Lung microvascular endothelial cell (primary cell): ENCODE measurements around the gene NUB1. TPM values are rescaled to one million over a fixed set of nuclear protein-coding genes. Genes with fewer than 3 reads are reported as not detected.
A peak's percentile ranks its signal among the peaks of the same experiment; 100 is the strongest.
"Not testable (repeated sequence)": the region's sequence is repeated elsewhere in the genome, so short reads cannot be mapped to it uniquely, and the experiment has no call there.

Experiments
- DNase-seq, 2 donors: peaks; one replicate each; pipeline versions ENCODE4 v3.0.0 to v3.0.0-alpha.2; 2010; ENCODE audit warnings: low read depth in 2 of 2
- total RNA-seq: library from RNA; depleted of rRNA; stranded (reverse); fragments of >200 nt; gene quantifications from 2 replicates; pipeline ENCODE4 v1.2.1, GENCODE V29; 2014

Gene NUB1, protein sequence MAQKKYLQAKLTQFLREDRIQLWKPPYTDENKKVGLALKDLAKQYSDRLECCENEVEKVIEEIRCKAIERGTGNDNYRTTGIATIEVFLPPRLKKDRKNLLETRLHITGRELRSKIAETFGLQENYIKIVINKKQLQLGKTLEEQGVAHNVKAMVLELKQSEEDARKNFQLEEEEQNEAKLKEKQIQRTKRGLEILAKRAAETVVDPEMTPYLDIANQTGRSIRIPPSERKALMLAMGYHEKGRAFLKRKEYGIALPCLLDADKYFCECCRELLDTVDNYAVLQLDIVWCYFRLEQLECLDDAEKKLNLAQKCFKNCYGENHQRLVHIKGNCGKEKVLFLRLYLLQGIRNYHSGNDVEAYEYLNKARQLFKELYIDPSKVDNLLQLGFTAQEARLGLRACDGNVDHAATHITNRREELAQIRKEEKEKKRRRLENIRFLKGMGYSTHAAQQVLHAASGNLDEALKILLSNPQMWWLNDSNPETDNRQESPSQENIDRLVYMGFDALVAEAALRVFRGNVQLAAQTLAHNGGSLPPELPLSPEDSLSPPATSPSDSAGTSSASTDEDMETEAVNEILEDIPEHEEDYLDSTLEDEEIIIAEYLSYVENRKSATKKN
- total RNA-seq, result 27.0 and 31.2 TPM in 2 replicates

DNA sequence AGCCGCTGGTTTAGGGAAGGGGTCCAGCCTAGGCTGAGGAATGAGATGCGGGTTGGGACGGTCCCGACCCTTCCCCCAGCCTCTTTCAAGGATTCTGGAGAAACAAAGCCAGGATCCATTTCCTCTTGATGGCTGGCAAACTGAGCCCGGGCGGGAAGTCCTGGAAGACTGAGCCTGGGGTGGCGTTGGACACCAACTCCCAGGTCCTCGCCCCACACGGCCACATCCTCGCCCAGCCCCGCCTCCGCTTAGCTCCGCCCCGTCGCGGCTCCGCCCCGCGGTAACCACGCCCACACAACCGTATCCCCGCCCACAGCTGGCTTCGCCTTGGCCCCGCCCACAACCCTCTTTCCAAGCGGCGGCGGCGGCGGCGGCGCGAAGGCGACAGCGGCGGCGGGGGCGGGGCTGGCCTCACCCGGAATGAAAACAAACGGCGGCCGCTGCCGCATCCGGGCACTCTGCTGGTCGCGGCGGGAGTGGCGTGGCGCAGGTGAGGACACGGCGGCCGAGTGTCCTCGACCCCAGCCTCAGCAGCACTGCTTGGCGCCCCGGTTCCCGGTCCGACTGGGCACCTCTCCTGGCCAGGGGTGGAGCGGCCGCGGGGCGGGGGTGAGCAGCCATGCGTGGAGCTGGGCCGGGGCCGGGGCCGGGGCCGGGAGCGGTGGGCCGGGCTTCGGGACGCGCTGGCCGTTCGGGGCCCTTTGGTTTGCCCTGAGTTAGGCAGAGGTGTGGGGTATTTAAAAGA lies at the start of gene NUB1:
Gene NUB1 (plus strand): TSS at position 456 of the 745 bp plus-strand sequence. CDS start 3,538 bp downstream, outside the sequence.
- peak; percentile 90 to 92 for DNase-seq

DNA sequence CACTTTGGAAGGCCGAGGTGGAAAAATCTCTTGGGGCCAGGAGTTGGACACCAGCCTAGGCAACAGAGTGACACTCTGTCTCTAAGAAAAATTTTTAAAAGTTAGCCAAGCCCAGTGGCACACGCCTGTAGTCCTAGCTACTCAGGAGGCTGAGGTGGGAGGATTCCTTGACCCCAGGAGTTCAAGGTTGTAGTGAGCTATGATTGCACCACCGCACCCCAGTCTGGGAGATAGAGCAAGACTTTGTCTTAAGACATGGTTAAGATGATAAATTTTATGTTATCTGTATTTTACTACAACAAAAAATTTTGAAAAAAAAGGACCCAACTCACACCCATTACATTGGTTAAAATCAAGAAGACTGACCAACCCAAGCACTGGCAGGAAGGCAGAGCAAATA lies 48.8 kb upstream of the NUB1 start:
- no peak for DNase-seq

- no peak for DNase-seq
These were observed 45.2 kb upstream of the NUB1 start for GRCh38 chr7:151296202-151296992.

DNA sequence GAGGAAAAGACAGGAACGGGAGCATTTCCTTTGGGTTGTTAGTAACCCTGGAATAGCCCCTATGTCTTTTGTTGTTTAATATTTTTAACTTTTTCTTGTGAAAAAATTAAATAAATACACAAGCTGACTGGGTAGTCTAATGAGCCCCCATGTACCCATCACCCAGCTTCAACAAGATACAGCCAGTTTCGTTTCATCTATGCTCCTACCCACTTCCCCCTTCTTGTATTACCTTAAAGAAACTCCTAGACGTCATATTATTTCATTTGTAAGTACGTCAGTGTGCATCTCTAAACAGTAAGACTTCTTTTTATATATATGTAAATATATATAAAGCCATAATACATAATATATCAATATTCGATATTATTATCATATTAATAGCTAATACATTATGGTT lies 42.8 kb upstream of the NUB1 start:
- no peak for DNase-seq

DNA sequence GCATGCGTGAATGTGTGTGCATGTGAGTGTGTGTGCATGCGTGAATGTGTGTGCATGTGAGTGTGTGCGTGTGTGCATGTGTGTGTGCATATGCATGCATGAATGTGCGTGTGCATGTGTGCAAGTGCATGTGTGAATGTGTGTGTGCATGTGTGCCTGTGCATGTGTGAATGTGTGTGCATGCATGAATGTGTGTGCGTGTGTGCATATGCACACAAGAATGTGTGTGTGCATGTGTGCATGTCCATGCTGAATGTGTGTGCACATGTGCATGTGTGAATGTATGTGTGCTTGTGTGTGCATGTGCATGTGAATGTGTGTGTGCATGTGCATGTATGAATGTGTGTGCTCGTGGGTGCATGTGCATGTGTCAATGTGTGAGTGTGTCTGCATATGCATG lies 42.1 kb upstream of the NUB1 start:
- no peak for DNase-seq

- DNase-seq, result no peak
These were observed 41.5 kb upstream of the NUB1 start for GRCh38 chr7:151299940-151300645.

DNA sequence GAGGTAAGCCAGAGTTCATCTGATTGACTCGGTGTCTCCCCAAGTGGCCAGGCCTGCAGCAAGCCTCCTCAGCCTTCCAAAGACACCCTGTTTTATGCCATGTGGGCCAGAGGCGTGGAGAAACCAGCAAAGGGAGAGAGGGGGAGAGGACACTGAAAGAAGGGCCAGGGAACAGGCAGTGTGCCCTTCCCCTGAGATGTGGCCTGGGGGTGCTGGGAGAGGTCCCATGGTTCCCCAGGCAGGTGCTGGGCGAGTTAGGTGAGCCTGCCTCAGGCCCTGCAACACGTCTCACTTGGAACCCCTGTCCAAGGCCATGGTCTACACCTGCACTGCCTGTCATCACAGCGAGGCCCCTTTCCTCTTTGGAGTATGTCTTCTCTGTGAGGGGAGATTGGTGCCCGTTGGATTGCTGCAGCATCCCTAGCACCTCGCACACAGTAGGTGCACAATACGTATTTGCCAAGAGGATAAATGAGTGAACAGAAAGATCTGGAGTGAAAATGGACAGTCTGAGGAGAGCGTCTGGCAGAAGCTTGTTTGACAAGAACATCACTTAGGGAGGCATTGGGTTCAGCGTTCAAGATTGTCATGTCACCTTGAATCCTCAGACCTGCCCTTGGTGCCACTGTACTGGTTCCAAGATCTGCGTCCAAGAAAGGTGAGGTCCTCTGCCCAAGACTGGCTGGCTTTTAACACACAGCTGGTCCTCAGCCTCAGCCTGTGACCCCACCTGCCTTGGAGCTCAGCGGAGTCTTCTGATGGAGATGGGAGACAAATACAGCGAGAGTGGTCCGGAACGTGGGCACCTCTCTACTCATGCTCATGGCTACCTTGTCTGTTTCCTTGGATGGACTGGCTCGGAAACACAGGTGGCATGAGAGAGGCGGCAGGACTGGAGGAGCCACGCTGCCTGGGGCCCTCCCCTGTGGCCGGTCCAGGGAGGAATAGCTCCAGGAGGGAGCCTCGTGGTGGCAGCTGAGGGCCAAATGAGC lies 39.8 kb upstream of the NUB1 start:
- DNase-seq, result no peak

DNA sequence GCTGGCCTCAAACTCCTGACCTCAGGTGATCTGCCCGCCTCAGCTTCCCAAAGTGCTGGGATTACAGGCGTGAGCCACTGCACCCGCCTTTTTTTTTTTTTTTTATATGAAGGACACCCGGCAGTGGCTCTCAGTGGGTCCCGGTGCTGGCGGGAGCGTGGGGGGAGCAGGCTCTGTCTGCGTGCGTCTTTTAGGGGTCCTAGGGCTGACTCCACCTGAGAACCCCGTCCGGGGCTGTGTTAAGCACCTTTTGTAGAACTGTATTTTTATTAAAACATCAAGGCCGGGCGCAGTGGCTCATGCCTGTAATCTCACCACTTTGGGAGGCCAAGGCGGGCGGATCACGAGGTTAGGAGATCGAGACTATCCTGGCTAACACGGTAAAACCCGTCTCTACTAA lies 37.4 kb upstream of the NUB1 start:
- DNase-seq, result not testable (repeated sequence)

- no peak for DNase-seq
These were observed 36.8 kb upstream of the NUB1 start for GRCh38 chr7:151304856-151305255.

DNA sequence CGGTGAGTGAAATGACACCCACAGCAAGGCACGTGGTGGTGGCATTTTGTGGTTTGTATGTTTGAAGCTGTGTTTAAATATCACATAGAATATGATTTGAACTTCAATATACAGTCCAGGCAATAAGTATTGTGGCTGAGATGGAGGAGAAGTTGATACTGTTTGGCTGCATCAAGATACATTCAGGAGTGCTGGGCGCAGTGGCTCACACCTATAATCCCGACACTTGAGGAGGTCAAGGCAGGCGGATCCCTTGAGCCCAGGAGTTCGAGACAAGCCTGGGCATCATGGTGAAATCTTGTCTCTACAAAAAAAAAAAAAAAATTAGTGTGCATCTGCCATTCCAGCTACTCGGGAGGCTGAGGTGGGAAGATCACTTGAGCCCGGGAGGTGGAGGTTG lies 35.2 kb upstream of the NUB1 start:
- DNase-seq, result no peak

DNA sequence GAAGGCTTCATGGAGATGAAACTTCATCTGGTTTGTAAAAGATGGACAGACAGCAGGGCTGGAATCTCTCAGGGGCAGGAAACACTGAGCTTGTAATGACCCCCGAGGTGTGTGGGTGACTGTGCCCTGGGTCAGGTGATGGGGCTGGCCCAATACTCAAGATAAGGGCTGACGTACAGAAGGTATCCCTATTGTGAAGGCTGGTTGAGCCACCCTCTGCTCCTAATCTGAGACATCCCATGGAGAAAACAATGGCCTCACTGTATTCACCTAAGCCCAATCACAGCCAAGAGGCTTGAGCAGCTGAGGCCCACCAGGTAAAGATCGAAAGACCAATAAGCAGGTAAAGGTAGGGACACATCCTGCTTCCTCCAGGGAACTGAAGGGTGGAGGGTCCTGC lies 34.8 kb upstream of the NUB1 start:
- no peak for DNase-seq

DNA sequence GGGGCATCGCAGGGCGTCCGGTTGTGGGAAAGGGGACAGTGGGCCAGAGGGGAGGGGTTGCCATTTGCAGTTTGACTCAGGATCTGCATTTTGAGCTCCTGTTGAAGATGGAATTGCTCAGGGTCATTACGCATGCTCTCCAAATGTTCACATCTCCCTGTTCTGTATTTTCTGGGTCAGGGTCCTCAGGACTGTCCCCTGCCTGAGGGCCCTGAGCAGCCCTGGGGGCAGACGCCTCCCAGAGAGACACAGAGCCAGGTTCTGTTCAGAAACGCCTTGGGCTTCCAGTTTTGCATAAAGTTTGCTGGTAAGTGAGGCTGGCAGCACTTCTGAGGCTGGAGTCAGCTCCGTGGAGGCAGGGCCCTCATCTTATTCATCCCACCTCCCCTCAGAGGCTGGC lies 34.1 kb upstream of the NUB1 start:
- no peak for DNase-seq

DNA sequence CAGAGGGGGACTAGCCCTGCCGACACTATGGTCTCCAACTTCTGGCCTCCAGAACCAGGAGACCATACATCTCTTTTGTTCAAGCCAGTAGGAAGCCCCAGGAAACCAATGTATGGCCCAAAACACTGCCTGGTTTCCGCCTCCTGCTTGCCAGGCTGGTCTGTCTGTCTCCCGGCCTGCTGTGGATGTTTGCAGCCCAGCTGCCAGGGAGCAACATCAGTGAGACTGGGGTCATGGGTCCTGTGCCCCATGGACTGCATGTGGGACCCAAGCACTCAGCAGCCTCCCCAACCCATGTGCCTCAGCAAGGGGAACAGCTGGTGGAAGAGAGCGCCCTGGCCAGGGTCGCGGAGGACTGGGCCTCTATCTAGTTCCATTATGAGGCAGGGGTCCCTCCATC lies 33.4 kb upstream of the NUB1 start:
- DNase-seq, result no peak

DNA sequence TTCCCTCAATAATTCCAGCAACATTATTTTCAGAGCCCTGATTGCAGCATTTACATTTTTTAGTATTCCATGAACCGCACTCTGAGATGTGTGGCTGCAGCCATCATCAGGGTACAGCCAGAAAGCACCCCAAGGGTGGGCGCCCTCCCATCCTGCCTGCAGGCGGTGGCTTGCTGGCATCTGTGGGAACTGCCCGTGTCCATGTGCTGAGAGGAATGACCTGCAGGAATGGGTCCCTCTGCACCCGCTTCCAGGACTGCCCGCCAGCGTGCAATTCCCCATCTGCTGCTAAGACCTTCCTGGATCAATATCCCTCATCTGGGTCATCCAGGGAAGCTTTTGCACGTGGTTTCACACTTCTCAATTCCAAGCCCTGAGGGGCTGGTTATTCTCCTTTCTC lies 32.8 kb upstream of the NUB1 start:
- no peak for DNase-seq

DNA sequence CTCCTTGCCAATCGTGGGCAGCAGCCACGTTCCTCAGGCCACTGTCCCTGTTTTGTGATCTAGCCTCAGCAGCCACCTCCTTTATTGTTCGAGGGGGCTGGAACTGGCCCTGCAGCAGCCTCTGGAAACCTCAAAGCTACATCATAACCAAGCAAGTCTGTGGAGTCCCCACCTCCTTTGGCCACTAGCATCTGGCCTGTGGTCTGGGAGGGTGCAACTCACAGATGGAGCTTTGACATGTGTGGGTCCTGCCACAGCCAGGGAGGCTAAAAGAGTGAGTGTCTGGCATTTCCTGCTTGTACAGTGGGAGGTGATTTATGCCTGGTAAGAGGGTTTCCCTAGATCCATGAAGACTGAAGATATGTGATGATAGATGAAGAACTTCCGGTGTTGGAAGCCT lies 32.3 kb upstream of the NUB1 start:
- DNase-seq, result peak in 1 of 2 donors; percentile 32

DNA sequence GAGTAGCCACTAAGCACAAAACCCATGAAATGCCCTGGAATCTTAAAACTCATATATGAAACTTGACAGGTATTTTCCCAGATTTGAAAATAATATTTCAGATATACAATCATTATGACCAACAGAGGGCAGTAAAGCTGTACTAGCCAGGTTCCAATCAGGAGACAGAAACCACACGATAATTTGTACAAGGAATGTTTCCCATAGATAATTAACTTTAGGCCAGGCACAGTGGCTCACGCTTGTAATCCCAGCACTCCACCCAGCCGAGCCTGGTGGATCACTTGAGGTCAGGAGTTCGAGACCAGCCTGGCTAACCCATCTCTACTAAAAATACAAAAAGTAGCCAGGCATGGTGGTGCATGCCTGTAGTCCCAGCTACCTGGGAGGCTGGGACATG lies 31.0 kb upstream of the NUB1 start:
- DNase-seq, result peak; percentile 23 to 46

DNA sequence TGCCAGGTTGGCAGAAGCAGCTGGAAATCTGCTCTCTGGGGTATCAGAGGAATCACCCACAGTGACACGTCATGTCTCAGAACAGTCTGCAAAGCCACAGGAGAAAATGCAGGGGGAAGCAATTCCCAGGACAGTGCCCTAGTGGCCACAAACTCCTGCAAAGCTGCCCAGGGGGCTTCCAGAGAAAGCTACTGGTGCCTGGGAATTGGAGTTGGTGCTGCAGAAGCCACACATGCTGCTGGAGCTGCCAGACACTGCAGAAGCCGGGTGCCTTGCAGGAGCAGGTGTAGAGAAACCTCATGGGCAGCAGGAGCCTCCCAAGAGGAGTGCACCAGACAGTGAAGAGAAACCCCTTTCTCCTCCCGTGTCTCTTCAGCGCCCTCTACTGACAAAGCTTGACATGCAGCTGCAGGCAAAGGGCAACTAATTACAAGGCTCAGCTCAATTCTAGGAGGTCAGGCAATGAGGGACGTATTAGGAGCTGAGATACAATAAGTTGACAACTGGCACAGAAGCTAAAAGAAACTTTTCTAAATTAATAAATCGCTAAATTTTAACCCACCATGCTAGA lies 30.2 kb upstream of the NUB1 start:
- no peak for DNase-seq

GRCh38 chr7:151312356-151312755 lies 29.3 kb upstream of the NUB1 start:
- no peak for DNase-seq
